K562 (cell line): Measurements from ENCODE around the gene FAR2. TPM values are rescaled to one million over a fixed set of nuclear protein-coding genes. Genes with fewer than 3 reads are reported as not detected.

Experiments used
- ARID4B ChIP-seq: sonication (generic); formaldehyde crosslinking; IDR thresholded peaks from 2 replicates; pipeline ENCODE4 v1.8.0; 2022; ENCODE audit warnings: mild to moderate bottlenecking, missing genetic modification reagents
- CBX2 ChIP-seq: fragments of 200-600 bp; sonication (generic); IDR thresholded peaks from one replicate; pipeline ENCODE4 v1.6.1; 2012; ENCODE audit warnings: mild to moderate bottlenecking, low read length, inconsistent platforms; ENCODE audit not compliant: insufficient read depth, poor library complexity, severe bottlenecking
- CREB3L1 ChIP-seq: fragments of 450-650 bp; IDR thresholded peaks from 2 replicates; pipeline ENCODE4 v1.6.1; 2014; ENCODE audit warnings: low read depth, mild to moderate bottlenecking, moderate library complexity, borderline replicate concordance
- ELK1 ChIP-seq: sonication (generic); formaldehyde crosslinking; IDR thresholded peaks from 2 replicates; pipeline ENCODE4 v1.8.1; 2022; ENCODE audit warnings: missing genetic modification reagents
- ETS2 ChIP-seq: IDR thresholded peaks from 2 replicates; pipeline ENCODE4 v1.6.1; 2016; ENCODE audit warnings: borderline replicate concordance, missing genetic modification characterization, mild to moderate bottlenecking, moderate library complexity, missing compliant biosample characterization; ENCODE audit not compliant: poor library complexity, severe bottlenecking
- FUS ChIP-seq: fragments of 200-400 bp; formaldehyde crosslinking; optimal IDR thresholded peaks from 2 replicates; pipeline ENCODE3; 2017; ENCODE audit warnings: low read depth, low read length
- HSF4 ChIP-seq: fragments of 250-450 bp; sonication (Bioruptor Pico); IDR thresholded peaks from 2 replicates; pipeline ENCODE4 v2.1.2; 2022; ENCODE audit warnings: mild to moderate bottlenecking, moderate library complexity, borderline replicate concordance
- MLLT1 ChIP-seq, 2 experiments: fragments of 450-650 bp; IDR thresholded peaks; 2 replicates each; pipeline ENCODE4 v1.6.1; 2016
- MTF1 ChIP-seq: fragments of 250-450 bp; sonication (Bioruptor Pico); IDR thresholded peaks from 2 replicates; pipeline ENCODE4 v1.9.0; 2021; ENCODE audit warnings: moderate library complexity, mild to moderate bottlenecking, inconsistent platforms, borderline replicate concordance
- PHB ChIP-seq: fragments of 250-450 bp; sonication (Bioruptor Pico); IDR thresholded peaks from 2 replicates; pipeline ENCODE4 v1.5.0; 2021
- RCOR1 ChIP-seq, 2 experiments: IDR thresholded peaks; 2 replicates each; pipeline ENCODE4 v1.6.1; 2012; ENCODE audit warnings: low read depth in 2 of 2, low read length in 2 of 2, borderline replicate concordance in 1 of 2, improper control_type of control experiment in 1 of 2
- RUNX1 ChIP-seq: sonication (generic); IDR thresholded peaks from 2 replicates; pipeline ENCODE4 v1.6.1; 2016; ENCODE audit warnings: antibody characterized with exemption, low read depth
- SLC30A9 ChIP-seq: fragments of 250-450 bp; sonication (Bioruptor Pico); IDR thresholded peaks from 2 replicates; pipeline ENCODE4 v1.8.0; 2022; ENCODE audit warnings: mild to moderate bottlenecking, moderate library complexity
- TGIF2 ChIP-seq: sonication (generic); formaldehyde crosslinking; IDR thresholded peaks from 2 replicates; pipeline ENCODE4 v1.8.1; 2022; ENCODE audit warnings: mild to moderate bottlenecking, missing genetic modification reagents, moderate library complexity
- polyA plus RNA-seq, 8 experiments: library from polyadenylated mRNA; depleted of rRNA in 4 of 8; stranded (reverse) in 5 of 8; unstranded in 3 of 8; fragments of >200 nt; fragmentation: Nextera tagmentation in 2 of 8; fragmentation: Illumina TruSeq in 1 of 8; extraction: Ambion mirVana in 2 of 8; extraction: Trizol in 1 of 8; gene quantifications; 2 replicates each; pipeline versions ENCODE4 v1.2.1 to v1.2.3, GENCODE V29; 2011 to 2014; ENCODE audit warnings: inconsistent platforms in 1 of 8, missing spikeins in 1 of 8
- total RNA-seq, 7 experiments: library from RNA; depleted of rRNA in 6 of 7; stranded (reverse); fragments of >200 nt in 6 of 7; fragmentation: Illumina TruSeq in 2 of 7; extraction: Trizol in 2 of 7; gene quantifications; 2 replicates each; pipeline versions ENCODE4 v1.2.1 to v1.2.3, GENCODE V29; 2011 to 2021; ENCODE audit warnings: low replicate concordance in 1 of 7

FAR2 gene
- total and polyA plus RNA-seq, 9 of the 15 experiments (the other 6 are each of a cell fraction or from before 2014, with no cell fraction given): 5.0 to 13.4 (median 8.5) TPM

DNA sequence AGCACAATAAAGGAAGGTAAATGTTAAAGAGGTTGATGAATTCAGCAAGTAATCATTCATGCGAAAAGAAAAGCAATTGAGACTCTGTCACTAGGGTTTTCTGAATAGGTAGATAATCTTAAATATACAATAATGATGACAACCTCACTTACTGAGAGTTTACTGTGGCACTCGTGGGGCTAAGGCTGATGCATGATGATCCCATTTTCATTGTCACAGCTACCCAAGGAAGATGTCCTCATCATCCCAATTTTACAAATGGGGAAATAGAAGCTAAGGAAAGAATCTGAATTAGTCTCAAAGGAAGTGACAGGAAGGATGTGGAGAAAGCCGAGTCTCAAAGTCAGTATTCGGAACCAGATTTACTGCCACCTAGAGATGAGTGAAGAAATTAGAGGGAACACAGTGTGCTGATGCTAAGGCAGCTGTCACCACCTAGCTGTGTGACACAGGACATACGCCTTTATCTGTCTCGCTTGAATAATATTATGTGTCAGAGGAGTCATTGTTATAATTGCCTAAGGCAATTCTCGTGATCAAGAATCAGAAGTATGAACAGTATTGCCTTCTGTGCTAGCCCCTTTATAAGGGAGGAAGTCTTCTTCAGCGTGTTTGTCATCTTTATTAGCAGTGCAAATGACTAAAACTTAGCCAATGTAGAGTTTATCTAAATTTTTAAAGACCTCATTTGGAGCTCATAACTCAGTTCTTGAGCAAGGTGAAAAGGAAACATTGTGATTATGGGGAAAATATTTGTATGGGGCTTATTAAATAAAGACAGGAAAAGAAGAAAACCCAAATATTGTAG is 168.7 kb downstream of the FAR2 start (continued):
- peak in 1 of 2 experiments; percentile 33; a peak in 1 of 4 replicates for TF ChIP-seq MLLT1 (IDR thresholded peaks at IDR 0.05)
- no peak for TF ChIP-seq SLC30A9 (CRISPR knock-in tag)
- no peak for TF ChIP-seq ELK1 (CRISPR knock-in tag)
- no peak for TF ChIP-seq CREB3L1
- no peak for TF ChIP-seq HSF4 (CRISPR knock-in tag)
- TF ChIP-seq ARID4B (CRISPR knock-in tag): no peak
- TF ChIP-seq RUNX1: no peak
- TF ChIP-seq FUS: no peak
- TF ChIP-seq TGIF2 (CRISPR knock-in tag): no peak
- TF ChIP-seq PHB (CRISPR knock-in tag): no peak
- TF ChIP-seq ETS2 (tag): no peak
- TF ChIP-seq CBX2: no peak
- TF ChIP-seq RCOR1 (IDR thresholded peaks at IDR 0.05; ENCODE audit: borderline replicate concordance in 1 of 2, low read depth in 2 of 2, low read length in 2 of 2): peak in 1 of 2 experiments; percentile 32; a peak in 1 of 4 replicates
- TF ChIP-seq MTF1 (CRISPR knock-in tag): no peak
